Measurements from ENCODE around the gene ERICH3.
A peak's percentile ranks its signal among the peaks of the same experiment; 100 is the strongest.

Gene ERICH3

DNA sequence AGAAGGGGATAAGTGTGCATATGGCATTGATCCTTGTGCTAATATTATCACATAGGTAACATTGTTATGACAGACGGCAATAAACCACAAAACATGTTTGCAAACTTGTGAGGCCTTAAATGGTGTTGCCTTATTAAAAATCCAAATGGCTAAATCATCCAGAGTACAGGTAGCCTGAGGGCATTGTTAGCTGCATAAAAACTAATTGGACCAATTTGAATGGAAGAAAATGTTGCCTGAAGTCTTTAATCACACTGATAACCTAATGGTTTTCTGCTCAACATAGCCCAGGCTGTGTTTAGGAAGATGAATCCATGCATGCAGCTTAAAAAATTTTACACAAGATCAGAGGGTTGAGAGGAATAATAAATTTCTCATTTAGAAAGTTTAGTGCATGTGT lies 141.8 kb downstream of the ERICH3 start:
- H3K9me3 ChIP-seq (ENCODE audit: control insufficient read depth, low read depth, low read length), result no peaks in the 10 kb centered on the region
- no peaks in the 10 kb centered on the region for H3K36me3 ChIP-seq (ENCODE audit: control insufficient read depth, low read depth, low read length)
- no peak overlapping the region for H3K27ac ChIP-seq (ENCODE audit: low read length)
- H3K9ac ChIP-seq (ENCODE audit: low read length), result no peak overlapping the region
- H3K27me3 ChIP-seq (ENCODE audit: control insufficient read depth, insufficient read depth, low read length), result no peaks in the 10 kb centered on the region
- no peaks in the 10 kb centered on the region for H3K4me1 ChIP-seq (ENCODE audit: control insufficient read depth, low read depth, low read length)
- no peak overlapping the region for H3K4me3 ChIP-seq (ENCODE audit: low read length)

DNA sequence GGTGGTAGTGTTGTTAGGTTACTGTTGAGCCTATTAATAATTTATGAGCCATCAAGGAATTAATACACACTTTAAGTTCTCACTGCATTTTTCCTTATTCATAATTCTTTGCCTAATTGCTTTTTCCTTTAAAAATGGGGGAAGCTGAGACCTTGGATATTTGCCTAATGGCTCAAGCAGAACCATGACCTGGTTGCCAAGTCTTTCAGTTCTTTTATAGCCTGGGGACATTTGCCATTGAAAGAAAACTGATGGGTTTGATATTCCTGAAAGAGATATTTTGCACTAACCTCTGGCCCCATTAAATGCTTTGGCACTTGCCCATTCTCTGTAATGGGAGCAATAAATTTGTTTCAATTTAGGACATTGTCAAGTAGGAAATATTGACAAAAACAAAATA lies 142.7 kb downstream of the ERICH3 start:
- Histone ChIP-seq H3K9ac (ENCODE audit: low read length) (no peak overlapping the region), H3K4me1 (ENCODE audit: control insufficient read depth, low read depth, low read length) (no peaks in the 10 kb centered on the region), H3K27me3 (ENCODE audit: control insufficient read depth, insufficient read depth, low read length) (no peaks in the 10 kb centered on the region), H3K36me3 (ENCODE audit: control insufficient read depth, low read depth, low read length) (no peaks in the 10 kb centered on the region), H3K4me3 (ENCODE audit: low read length) (no peak overlapping the region), H3K27ac (ENCODE audit: low read length) (no peak overlapping the region), H3K9me3 (ENCODE audit: control insufficient read depth, low read depth, low read length) (no peaks in the 10 kb centered on the region)

DNA sequence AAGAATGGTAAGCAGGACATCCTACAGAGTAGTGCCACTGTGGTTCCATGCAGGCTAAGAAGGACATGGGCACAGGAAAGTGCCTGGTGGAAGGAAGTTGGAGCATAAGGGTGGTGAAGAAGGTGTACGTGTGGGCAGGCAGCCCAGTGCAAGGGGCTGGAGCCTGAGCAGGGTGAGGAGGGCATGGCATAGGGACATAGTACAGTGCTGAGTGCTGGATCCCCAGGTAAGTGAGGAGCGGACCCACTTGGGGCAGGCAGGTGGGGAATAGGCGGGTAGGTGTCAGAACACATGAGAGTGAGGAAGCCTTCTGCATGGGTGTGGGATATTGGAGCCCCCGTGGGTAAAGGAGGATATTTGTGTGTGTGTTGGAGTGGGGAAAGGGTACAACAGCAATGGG lies 145.5 kb downstream of the ERICH3 start:
- Histone ChIP-seq H3K4me3 (ENCODE audit: low read length) (no peak overlapping the region), H3K9me3 (ENCODE audit: control insufficient read depth, low read depth, low read length) (no peaks in the 10 kb centered on the region), H3K36me3 (ENCODE audit: control insufficient read depth, low read depth, low read length) (no peaks in the 10 kb centered on the region), H3K4me1 (ENCODE audit: control insufficient read depth, low read depth, low read length) (peaks cover 10% of the 10 kb centered on the region), H3K27me3 (ENCODE audit: control insufficient read depth, insufficient read depth, low read length) (no peaks in the 10 kb centered on the region), H3K27ac (ENCODE audit: low read length) (no peak overlapping the region), H3K9ac (ENCODE audit: low read length) (no peak overlapping the region)

DNA sequence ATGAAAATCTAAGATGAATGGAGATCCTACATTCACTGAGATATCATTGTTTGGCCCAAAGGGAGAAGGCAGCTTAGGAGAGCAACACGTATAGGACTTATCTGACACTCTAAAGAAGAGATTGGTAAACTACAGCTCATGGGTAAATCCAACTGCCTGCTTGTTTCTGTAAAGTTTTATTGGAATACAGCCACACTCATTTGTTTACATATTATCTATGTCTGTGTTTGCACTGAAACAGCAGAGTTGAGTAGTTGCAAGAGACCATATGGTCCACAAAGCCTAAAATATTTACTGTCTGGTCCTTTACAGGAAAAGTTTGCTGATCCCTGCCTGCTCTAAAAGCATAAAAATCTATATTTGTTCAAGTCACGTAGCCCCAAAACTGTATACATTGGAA lies 146.9 kb downstream of the ERICH3 start:
- Histone ChIP-seq H3K27ac (ENCODE audit: low read length) (no peak overlapping the region), H3K4me1 (ENCODE audit: control insufficient read depth, low read depth, low read length) (peaks cover 22% of the 10 kb centered on the region), H3K27me3 (ENCODE audit: control insufficient read depth, insufficient read depth, low read length) (no peaks in the 10 kb centered on the region), H3K36me3 (ENCODE audit: control insufficient read depth, low read depth, low read length) (no peaks in the 10 kb centered on the region), H3K9ac (ENCODE audit: low read length) (no peak overlapping the region), H3K4me3 (ENCODE audit: low read length) (no peak overlapping the region), H3K9me3 (ENCODE audit: control insufficient read depth, low read depth, low read length) (no peaks in the 10 kb centered on the region)

DNA sequence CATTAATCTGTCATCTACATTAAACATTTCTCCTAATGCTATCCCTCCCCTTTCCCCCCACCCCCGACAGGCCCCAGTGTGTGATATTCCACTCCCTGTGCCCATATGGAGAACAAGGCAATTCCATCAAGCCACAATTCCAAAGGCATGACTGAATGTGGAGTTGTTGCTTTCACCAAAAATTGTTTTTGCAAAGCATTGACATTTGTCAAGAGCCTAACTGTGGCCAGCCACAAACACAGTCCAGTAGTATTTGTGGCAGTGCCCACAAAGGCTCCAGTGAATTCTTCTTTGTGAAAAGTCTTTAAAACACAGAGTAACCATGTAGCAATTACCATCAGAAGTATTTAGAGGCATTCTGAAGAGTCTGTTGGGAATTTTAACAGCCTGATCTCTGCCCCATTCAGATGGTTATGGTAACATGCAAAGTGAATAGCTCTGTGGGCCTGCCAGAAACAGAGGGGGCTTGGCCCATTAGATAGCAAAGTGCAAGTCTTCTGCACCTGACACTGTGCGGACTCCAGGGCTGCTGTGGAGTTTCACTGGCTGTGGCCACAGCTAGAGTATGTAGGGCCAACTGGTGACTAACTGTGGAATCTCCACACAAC lies 149.6 kb downstream of the ERICH3 start:
- H3K27me3 ChIP-seq (ENCODE audit: control insufficient read depth, insufficient read depth, low read length), result no peaks in the 10 kb centered on the region
- no peak overlapping the region for H3K27ac ChIP-seq (ENCODE audit: low read length)
- H3K4me3 ChIP-seq (ENCODE audit: low read length), result no peak overlapping the region
- H3K4me1 ChIP-seq (ENCODE audit: control insufficient read depth, low read depth, low read length), result peaks cover 25% of the 10 kb centered on the region
- no peak overlapping the region for H3K9ac ChIP-seq (ENCODE audit: low read length)
- no peaks in the 10 kb centered on the region for H3K36me3 ChIP-seq (ENCODE audit: control insufficient read depth, low read depth, low read length)
- H3K9me3 ChIP-seq (ENCODE audit: control insufficient read depth, low read depth, low read length), result no peaks in the 10 kb centered on the region

DNA sequence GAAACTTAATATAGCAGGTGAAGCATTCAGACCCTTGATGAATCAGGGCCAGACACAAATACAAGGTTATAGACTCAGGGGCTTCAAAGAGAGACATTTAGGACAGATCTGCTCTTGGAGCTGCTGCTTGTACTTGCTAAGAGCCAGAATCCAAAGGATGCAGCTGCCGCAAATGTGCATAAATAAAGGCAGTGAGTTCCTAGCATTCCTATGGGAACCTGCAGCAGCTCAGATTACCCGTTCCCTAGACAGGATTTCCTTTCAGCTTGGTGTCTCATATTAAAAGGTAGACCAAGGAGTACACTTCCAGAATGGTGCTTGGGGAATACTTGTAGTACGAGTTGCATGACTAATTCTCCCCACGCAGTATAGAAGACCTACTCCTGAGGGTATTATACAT lies 151.4 kb downstream of the ERICH3 start:
- no peaks in the 10 kb centered on the region for H3K9me3 ChIP-seq (ENCODE audit: control insufficient read depth, low read depth, low read length)
- no peak overlapping the region for H3K27ac ChIP-seq (ENCODE audit: low read length)
- H3K9ac ChIP-seq (ENCODE audit: low read length), result no peak overlapping the region
- peaks cover 25% of the 10 kb centered on the region for H3K4me1 ChIP-seq (ENCODE audit: control insufficient read depth, low read depth, low read length)
- H3K4me3 ChIP-seq (ENCODE audit: low read length), result peak overlapping the region; percentile 16
- no peaks in the 10 kb centered on the region for H3K36me3 ChIP-seq (ENCODE audit: control insufficient read depth, low read depth, low read length)
- H3K27me3 ChIP-seq (ENCODE audit: control insufficient read depth, insufficient read depth, low read length), result no peaks in the 10 kb centered on the region
